ENCODE results near the gene PAK1. TPM values are rescaled to one million over a fixed set of nuclear protein-coding genes. Genes with fewer than 3 reads are reported as not detected.
A peak's percentile ranks its signal among the peaks of the same experiment; 100 is the strongest.
"Not testable (repeated sequence)": the region's sequence is repeated elsewhere in the genome, so short reads cannot be mapped to it uniquely, and the experiment has no call there.

Gene PAK1
- total RNA-seq, 1 experiment from 2014 or later: 77.9 TPM

- DNase-seq (ENCODE audit: low read depth): no peak
Measured at GRCh38 chr11:77402218-77402556, 71.7 kb downstream of the PAK1 start.

DNA sequence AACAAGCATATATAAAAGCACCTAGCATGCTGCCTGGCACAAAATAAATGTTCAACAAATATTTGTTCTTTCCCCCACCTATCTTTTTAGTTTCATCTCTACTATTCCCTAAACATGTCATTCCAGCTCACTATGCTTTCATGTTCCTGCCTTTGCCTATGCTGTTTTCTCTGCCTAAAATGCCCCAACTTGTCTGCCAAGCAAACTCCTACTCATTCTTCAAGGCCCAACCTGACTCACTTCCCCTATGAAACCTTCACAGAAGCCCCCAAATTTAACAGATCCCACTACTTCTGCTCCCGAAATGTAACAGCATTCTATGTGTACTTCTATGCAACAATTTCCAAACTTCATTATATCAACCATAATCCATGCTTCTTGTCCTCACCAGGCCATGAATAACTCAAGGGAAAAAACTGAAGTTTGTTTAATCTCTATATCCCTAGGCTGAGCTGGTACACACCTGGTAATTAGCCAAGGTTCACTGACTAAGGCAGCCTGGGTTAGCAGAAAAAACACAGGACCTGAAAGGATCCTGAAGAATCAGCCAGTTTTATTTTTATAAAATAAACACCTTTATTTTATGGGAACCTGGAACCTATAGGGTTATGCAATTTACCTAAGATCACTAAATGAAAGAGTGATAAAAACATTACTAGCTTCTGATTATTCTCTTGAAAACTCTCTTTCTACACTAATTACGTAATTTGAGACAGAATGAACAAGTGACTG lies 72.2 kb downstream of the PAK1 start:
- no peak for DNase-seq (ENCODE audit: low read depth)

GRCh38 chr11:77400775-77401449 lies 73.0 kb downstream of the PAK1 start:
- no peak for DNase-seq (ENCODE audit: low read depth)

DNA sequence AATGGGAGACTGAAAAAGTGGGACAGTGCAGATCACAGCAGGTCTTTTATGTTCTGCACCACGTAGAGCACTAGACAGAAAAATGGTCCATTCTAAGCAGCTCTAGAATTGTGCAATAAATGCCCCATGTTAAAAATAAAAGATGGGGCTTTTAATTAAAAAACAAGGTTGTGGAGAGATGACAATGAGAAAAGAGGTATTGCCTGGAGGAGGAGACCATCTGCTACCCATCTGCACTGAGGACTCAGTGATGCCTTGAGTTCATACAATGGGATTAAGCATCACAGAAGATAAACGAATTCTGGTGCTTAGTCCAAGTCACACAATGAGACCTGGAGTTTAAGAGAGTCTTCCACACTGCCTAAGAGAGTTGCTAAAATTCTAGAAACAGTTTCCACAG lies 73.6 kb downstream of the PAK1 start:
- DNase-seq (ENCODE audit: low read depth): no peak

- DNase-seq (ENCODE audit: low read depth): no peak
Measured at GRCh38 chr11:77397631-77398030, 76.3 kb downstream of the PAK1 start.

GRCh38 chr11:77396911-77397310 lies 77.0 kb downstream of the PAK1 start:
- DNase-seq (ENCODE audit: low read depth): no peak

- no peak for DNase-seq (ENCODE audit: low read depth)
Measured at GRCh38 chr11:77396305-77396704, 77.6 kb downstream of the PAK1 start.

GRCh38 chr11:77395460-77396173 lies 78.3 kb downstream of the PAK1 start:
- DNase-seq (ENCODE audit: low read depth): no peak

DNA sequence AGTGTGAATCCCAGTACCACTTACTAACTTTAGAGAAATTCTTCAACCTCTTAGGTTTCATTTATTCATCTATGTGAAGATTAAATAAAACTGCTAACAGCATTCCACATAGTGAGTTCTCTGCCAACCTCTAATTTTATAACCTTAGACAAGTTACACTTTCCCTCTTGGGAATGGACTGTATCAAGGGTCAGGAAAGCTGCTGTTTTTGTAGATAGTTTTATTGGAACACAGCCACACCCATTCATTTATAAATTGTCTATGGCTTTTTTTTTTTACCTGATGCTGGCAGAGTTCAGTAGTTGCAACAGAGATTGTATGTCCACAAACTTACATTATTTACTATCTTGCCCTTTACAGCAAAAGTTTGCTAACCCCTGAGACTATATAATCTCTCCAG lies 81.1 kb downstream of the PAK1 start:
- no peak for DNase-seq (ENCODE audit: low read depth)

- no peak for DNase-seq (ENCODE audit: low read depth)
Measured at GRCh38 chr11:77387701-77388100, 86.2 kb downstream of the PAK1 start.

DNA sequence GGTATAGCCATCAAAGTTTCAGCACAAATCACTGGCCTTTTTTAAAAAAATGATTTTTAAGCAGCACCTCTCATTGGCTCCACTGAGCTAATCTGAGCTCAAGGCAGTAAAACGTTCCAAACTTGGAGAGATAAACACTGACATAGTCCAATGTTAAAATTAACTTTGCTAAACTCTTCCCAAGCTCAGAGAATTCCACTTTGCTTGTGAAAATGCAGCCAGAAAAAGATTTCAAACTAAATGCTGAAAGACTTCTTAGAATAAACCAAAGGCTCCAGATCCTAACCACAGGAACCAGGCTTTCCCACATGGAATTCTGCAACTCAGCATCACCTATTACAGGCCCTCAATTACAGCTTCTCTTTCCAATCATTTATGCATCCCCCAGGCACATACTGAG lies 87.7 kb downstream of the PAK1 start:
- DNase-seq (ENCODE audit: low read depth): no peak

DNA sequence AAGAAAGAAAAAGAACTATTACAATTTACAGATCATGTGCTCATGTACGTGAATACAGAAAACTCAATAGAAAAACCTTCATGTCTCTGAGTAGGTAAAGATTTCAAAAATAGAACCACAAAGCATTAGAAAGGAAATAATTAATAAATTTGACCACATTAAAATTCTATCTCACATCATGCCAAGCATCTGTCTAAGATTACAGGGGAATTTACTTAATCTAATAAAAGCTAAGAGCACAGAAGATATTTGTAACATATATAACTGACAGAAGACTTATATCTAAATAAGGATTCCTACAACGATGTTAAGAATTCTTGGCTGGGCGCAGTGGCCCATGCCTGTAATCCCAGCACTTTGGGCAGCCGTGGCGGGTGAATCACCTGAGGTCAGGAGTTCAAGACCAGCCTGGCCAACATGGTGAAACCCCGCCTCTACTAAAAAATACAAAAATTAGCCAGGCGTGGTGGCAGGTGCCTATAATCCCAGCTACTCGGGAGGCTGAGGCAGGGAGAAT lies 88.6 kb downstream of the PAK1 start:
- DNase-seq (ENCODE audit: low read depth): not testable (repeated sequence)

- DNase-seq (ENCODE audit: low read depth): no peak
Measured at GRCh38 chr11:77384571-77384970, 89.3 kb downstream of the PAK1 start.

- not testable (repeated sequence) for DNase-seq (ENCODE audit: low read depth)
Measured at GRCh38 chr11:77383349-77383748, 90.5 kb downstream of the PAK1 start.

DNA sequence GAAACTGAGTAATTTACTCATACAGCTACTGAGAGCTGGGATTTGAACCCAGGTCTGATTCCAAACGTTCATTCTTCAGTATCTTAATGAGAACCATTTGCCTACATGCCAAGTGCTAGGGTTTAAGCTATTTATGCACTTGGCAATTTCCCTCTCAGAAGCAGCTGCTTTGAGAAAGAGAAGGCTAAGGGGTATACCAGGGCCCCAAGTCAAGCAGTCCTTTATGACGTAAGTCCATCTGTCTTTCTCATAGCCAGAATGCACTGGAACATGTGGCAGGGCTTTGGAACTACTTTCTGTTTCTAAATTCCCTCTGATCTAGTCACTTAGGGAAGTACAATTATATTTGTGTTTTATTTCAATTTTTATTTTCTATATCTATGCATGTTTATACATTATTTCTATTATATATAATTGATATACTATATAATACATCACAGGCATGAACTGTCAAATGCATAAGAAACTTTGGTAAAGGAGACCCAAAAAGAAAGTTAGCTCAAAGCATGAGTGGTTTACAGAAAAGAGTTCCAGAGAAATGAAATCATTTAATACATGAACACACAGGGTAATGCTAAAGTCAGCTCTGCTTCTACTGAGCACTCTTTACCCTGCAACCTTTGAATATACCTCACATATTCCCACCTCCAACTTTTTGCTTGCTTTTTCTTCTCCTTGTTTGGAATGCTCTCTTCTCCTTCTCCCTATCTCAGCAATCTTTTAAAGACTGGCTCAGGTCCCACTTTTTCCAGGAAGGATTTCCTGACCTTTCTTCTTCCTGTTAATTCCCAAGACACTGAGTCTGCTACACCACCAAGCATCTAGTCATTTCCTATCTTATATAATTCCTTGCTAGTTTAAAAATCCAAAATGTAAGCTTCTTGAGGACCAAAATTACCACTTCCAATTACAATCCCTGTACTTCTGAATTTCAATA lies 91.9 kb downstream of the PAK1 start:
- DNase-seq (ENCODE audit: low read depth): peak; percentile 64

- DNase-seq (ENCODE audit: low read depth): no peak
Measured at GRCh38 chr11:77379934-77380333, 94.0 kb downstream of the PAK1 start.

GRCh38 chr11:77379253-77379652 lies 94.6 kb downstream of the PAK1 start:
- DNase-seq (ENCODE audit: low read depth): no peak

DNA sequence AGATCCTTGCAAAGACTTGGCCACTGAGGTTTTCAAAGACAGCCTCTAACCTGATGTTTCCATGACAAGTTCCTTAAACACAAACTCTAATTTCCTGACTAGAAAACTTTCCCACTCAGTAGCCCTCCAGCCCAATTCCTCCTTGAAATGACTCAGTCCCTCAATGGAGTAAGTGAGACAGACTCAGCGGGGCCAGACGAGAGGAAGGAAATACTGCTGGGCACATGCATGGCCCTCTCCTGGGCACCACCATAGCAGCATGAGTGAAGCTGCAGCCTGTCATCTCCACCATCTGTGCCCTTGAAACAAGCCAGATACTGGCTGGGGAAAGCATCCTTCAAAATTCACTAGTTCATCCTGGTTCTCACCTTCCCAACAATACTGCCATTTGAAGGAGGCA lies 96.2 kb downstream of the PAK1 start:
- peak; percentile 10 for DNase-seq (ENCODE audit: low read depth)

- peak; percentile 12 for DNase-seq (ENCODE audit: low read depth)
Measured at GRCh38 chr11:77375107-77375506, 98.8 kb downstream of the PAK1 start.

DNA sequence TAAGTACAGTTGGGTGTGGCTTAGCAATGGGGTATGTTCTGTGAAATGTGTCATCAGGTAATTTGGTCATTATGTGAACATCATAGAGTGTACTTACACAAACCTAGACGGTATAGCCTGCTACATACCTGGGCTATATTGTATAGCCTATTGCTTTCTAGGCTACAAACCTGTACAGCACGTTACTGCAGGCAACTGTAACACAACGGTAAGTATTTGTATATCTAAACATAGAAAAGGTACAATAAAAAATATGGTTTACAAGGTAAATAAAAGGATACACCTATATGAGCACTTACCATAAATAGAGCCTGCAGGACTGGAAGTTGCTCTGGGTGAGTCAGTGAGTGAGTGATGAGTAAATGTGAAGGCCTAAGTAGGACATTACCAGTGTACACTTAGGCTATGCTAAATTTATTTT lies 99.3 kb downstream of the PAK1 start:
- no peak for DNase-seq (ENCODE audit: low read depth)

DNA sequence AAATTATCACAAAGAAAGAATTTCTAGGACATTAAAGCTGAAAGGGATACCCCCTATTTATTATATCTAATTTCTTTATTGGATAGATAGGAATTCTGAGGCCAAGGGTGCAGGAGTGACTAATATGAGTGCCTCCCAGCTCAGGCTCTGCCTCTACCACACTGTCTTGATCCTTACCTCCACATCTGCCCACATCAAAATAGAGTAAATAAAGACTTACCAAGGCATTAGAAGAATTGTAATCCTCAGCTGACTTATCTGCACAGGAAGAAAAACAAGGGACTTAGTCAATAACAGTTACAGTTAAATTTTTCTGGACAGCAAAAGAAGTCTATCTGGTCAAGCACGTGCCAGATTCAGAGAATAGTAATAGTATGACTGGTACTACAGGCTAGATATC lies 99.8 kb downstream of the PAK1 start:
- no peak for DNase-seq (ENCODE audit: low read depth)

GRCh38 chr11:77372726-77373125 lies 101.2 kb downstream of the PAK1 start:
- DNase-seq (ENCODE audit: low read depth): no peak
